Smooth muscle cell (in vitro differentiated cells): Measurements from ENCODE around the gene MEIOB. TPM values are rescaled to one million over a fixed set of nuclear protein-coding genes. Genes with fewer than 3 reads are reported as not detected.

Experiments
- DNase-seq: peaks from one replicate; lab custom pipeline; 2025; ENCODE audit not compliant: unreplicated experiment; lab: John Stamatoyannopoulos, UW
- H2AFZ ChIP-seq: fragments of 200-600 bp; sonication (generic); 2 replicates; pipeline ENCODE4 v1.6.0; 2016; ENCODE audit warnings: antibody characterized with exemption, low read depth, mild to moderate bottlenecking
- H3F3A ChIP-seq: fragments of 200-600 bp; sonication (generic); 2 replicates; pipeline ENCODE4 v1.6.0; 2017; ENCODE audit warnings: antibody characterized with exemption, low read depth
- H3K27ac ChIP-seq: fragments of 200-600 bp; sonication (generic); 2 replicates; pipeline ENCODE4 v1.5.1; 2016; ENCODE audit warnings: low read depth, mild to moderate bottlenecking
- H3K27me3 ChIP-seq: fragments of 200-600 bp; sonication (generic); 2 replicates; pipeline ENCODE4 v1.6.1; 2016; ENCODE audit warnings: low read depth, mild to moderate bottlenecking
- H3K36me3 ChIP-seq: fragments of 200-600 bp; sonication (generic); 2 replicates; pipeline ENCODE4 v1.5.1; 2016; ENCODE audit warnings: low read depth
- H3K4me1 ChIP-seq: fragments of 200-600 bp; sonication (generic); 2 replicates; pipeline ENCODE4 v1.5.1; 2016; ENCODE audit warnings: low read depth
- H3K4me2 ChIP-seq: fragments of 200-600 bp; sonication (generic); 2 replicates; pipeline ENCODE4 v1.6.0; 2016; ENCODE audit warnings: mild to moderate bottlenecking
- H3K4me3 ChIP-seq: fragments of 200-600 bp; sonication (generic); 2 replicates; pipeline ENCODE4 v1.5.1; 2016; ENCODE audit warnings: mild to moderate bottlenecking
- H3K79me2 ChIP-seq: fragments of 200-600 bp; sonication (generic); 2 replicates; pipeline ENCODE4 v1.6.0; 2016; ENCODE audit warnings: low read depth, mild to moderate bottlenecking
- H3K9ac ChIP-seq: fragments of 200-600 bp; sonication (generic); 2 replicates; pipeline ENCODE4 v1.6.0; 2016; ENCODE audit warnings: low read depth
- H3K9me3 ChIP-seq: fragments of 200-600 bp; sonication (generic); replicated peaks from 2 replicates; pipeline ENCODE4 v1.5.1; 2016; ENCODE audit warnings: low read depth
- H4K20me1 ChIP-seq: fragments of 200-600 bp; sonication (generic); 2 replicates; pipeline ENCODE4 v1.6.0; 2016; ENCODE audit warnings: low read depth
- CTCF ChIP-seq: fragments of 200-600 bp; sonication (generic); IDR thresholded peaks from 2 replicates; pipeline ENCODE4 v1.5.1; 2017; ENCODE audit warnings: borderline replicate concordance, mild to moderate bottlenecking, antibody characterized with exemption; ENCODE audit not compliant: insufficient read depth, poor library complexity, severe bottlenecking
- WGBS: methylation state at CpG from one replicate; pipeline ENCODE4 v1.1.7; 2016; ENCODE audit warnings: low lambda C conversion rate; 5-methylcytosine and 5-hydroxymethylcytosine counted together
- polyA plus RNA-seq: library from polyadenylated mRNA; unstranded; fragments of >200 nt; fragmentation: Nextera tagmentation; extraction: Ambion mirVana; gene quantifications from 2 replicates; pipeline ENCODE4 v1.2.1, GENCODE V29; 2016
- total RNA-seq: library from RNA; depleted of rRNA; stranded (reverse); fragments of >200 nt; gene quantifications from 2 replicates; pipeline ENCODE4 v1.2.3, GENCODE V29; 2014

MEIOB gene
- total and polyA plus RNA-seq, 2 experiments from 2014 or later = 0.18 to 1.7 TPM

GRCh38 chr16:1785846-1786170 lies 86.2 kb downstream of the MEIOB start:
- no peak overlapping the region for H3K27ac ChIP-seq
- H4K20me1 ChIP-seq = peaks cover 52% of the 10 kb centered on the region
- DNase-seq = no peak
- TF ChIP-seq CTCF = no peak
- peaks cover 4% of the 10 kb centered on the region for H3K4me1 ChIP-seq
- no peak overlapping the region for H2AFZ ChIP-seq
- H3K4me3 ChIP-seq = no peak overlapping the region
- peaks cover 43% of the 10 kb centered on the region for H3K79me2 ChIP-seq
- no peaks in the 10 kb centered on the region for H3K9me3 ChIP-seq
- no peak overlapping the region for H3K9ac ChIP-seq
- H3K27me3 ChIP-seq = no peaks in the 10 kb centered on the region
- no peaks in the 10 kb centered on the region for H3K36me3 ChIP-seq
- H3K4me2 ChIP-seq = no peak overlapping the region
- WGBS = 100% methylated on average over 13 of the region's 14 CpGs
- H3F3A ChIP-seq = peaks cover 5% of the 10 kb centered on the region

DNA sequence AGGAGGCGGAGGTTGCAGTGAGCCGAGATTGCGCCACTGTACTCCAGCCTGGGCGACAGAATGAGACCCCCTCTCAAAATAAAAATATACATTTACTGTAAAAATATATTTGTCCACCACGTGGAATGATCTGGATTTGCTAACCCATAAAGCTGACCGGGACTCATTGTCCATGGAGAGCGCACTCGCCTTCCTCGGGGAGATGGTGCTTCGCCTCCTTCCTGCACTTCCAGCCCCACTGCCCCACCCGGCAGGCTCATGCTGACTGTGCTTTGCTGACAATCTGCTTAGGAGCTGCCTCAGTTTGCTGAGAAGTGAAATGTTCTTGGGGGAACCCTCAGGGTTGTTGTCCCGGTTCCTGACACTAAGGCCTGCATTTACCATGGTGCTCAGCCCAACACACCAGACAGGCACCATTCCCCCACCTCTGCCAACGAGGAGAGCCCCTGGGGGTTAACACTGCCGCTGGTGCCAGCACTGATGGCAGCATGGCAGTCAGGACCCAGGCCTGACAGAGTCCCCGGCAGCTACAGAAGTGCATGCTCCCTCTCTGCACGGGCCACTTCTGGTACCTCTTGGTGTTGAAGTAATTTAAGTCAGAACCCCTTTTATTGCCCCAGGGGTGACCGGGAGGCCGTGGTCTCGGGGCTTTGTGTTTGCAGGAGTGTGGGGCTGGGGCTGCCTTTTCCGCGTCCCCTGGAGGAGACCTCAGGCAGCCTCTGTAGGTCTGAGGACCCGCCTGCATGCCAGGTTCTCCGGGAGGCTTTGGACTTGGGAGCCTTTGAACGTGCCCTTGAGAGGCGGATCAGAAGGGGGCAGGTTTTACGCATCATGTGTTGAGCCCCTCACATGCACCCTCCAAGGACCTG lies 86.8 kb downstream of the MEIOB start:
- Histone ChIP-seq H2AFZ (no peak overlapping the region), H3F3A (peaks cover 7% of the 10 kb centered on the region), H3K27ac (no peak overlapping the region), H3K9ac (no peak overlapping the region), H3K79me2 (peaks cover 45% of the 10 kb centered on the region), H3K4me3 (no peak overlapping the region), H3K27me3 (no peaks in the 10 kb centered on the region), H3K36me3 (no peaks in the 10 kb centered on the region), H3K4me2 (no peak overlapping the region), H3K4me1 (peaks cover 4% of the 10 kb centered on the region), H3K9me3 (no peaks in the 10 kb centered on the region), H4K20me1 (peaks cover 56% of the 10 kb centered on the region)
- WGBS = 94% methylated on average over 26 of the region's 26 CpGs
- TF ChIP-seq CTCF = no peak
- no peak for DNase-seq

Other genes starting within 250 kb of the MEIOB start
- 28.6 and 33.4 TPM in 2 replicates for gene JPT2, start 193.9 kb downstream of the MEIOB start, total RNA-seq
- gene JPT2, start 193.9 kb downstream of the MEIOB start, polyA plus RNA-seq = 7.2 and 11.2 TPM in 2 replicates
- 36.2 and 43.6 TPM in 2 replicates for gene MAPK8IP3, start 166.0 kb downstream of the MEIOB start, total RNA-seq
- gene MAPK8IP3, start 166.0 kb downstream of the MEIOB start, polyA plus RNA-seq = 47.8 and 69.2 TPM in 2 replicates
- 38.0 and 56.7 TPM in 2 replicates for gene NME3, start 100.6 kb downstream of the MEIOB start, total RNA-seq
- gene NME3, start 100.6 kb downstream of the MEIOB start, polyA plus RNA-seq = 85.4 and 94.3 TPM in 2 replicates
- 3.6 and 4.4 TPM in 2 replicates for gene EME2, start 99.4 kb downstream of the MEIOB start, total RNA-seq
- 3.8 and 7.6 TPM in 2 replicates for gene EME2, start 99.4 kb downstream of the MEIOB start, polyA plus RNA-seq
- 56.7 and 62.9 TPM in 2 replicates for gene MRPS34, start 99.0 kb downstream of the MEIOB start, total RNA-seq
- gene MRPS34, start 99.0 kb downstream of the MEIOB start, polyA plus RNA-seq = 111 and 122 TPM in 2 replicates
- 23.0 and 25.1 TPM in 2 replicates for gene SPSB3, start 89.6 kb downstream of the MEIOB start, total RNA-seq
- gene SPSB3, start 89.6 kb downstream of the MEIOB start, polyA plus RNA-seq = 49.8 and 60.3 TPM in 2 replicates
- 32.9 and 48.0 TPM in 2 replicates for gene NUBP2, start 89.2 kb downstream of the MEIOB start, total RNA-seq
- gene NUBP2, start 89.2 kb downstream of the MEIOB start, polyA plus RNA-seq = 80.8 and 86.7 TPM in 2 replicates
- 0.58 TPM in 1 of 2 replicates, not detected in the other for gene IGFALS, start 78.5 kb downstream of the MEIOB start, total RNA-seq
- gene IGFALS, start 78.5 kb downstream of the MEIOB start, polyA plus RNA-seq = 0.45 TPM in 1 of 2 replicates, not detected in the other
- 20.7 and 20.9 TPM in 2 replicates for gene HAGH, start 45.3 kb downstream of the MEIOB start, total RNA-seq
- 42.6 and 43.0 TPM in 2 replicates for gene HAGH, start 45.3 kb downstream of the MEIOB start, polyA plus RNA-seq
- 25.0 and 32.4 TPM in 2 replicates for gene FAHD1, start 45.0 kb downstream of the MEIOB start, total RNA-seq
- 32.4 and 32.8 TPM in 2 replicates for gene FAHD1, start 45.0 kb downstream of the MEIOB start, polyA plus RNA-seq
- gene HS3ST6, start 46.3 kb upstream of the MEIOB start, total RNA-seq = not detected in 2 replicates
- gene HS3ST6, start 46.3 kb upstream of the MEIOB start, polyA plus RNA-seq = not detected in 2 replicates
- 9.4 and 9.9 TPM in 2 replicates for gene MSRB1, start 71.0 kb upstream of the MEIOB start, total RNA-seq
- gene MSRB1, start 71.0 kb upstream of the MEIOB start, polyA plus RNA-seq = 21.8 TPM in 2 replicates
- not detected in 2 replicates for gene RPL3L, start 82.5 kb upstream of the MEIOB start, total RNA-seq
- gene RPL3L, start 82.5 kb upstream of the MEIOB start, polyA plus RNA-seq = 0.21 TPM in 1 of 2 replicates, not detected in the other
- gene NDUFB10, start 87.4 kb upstream of the MEIOB start, total RNA-seq = 125 and 176 TPM in 2 replicates
- 278 and 295 TPM in 2 replicates for gene NDUFB10, start 87.4 kb upstream of the MEIOB start, polyA plus RNA-seq
- 2,263 and 2,576 TPM in 2 replicates for gene RPS2, start 92.7 kb upstream of the MEIOB start, total RNA-seq
- 2,041 and 2,061 TPM in 2 replicates for gene RPS2, start 92.7 kb upstream of the MEIOB start, polyA plus RNA-seq
- gene RNF151, start 94.7 kb upstream of the MEIOB start, total RNA-seq = not detected in 2 replicates
- gene RNF151, start 94.7 kb upstream of the MEIOB start, polyA plus RNA-seq = not detected in 2 replicates
- 25.8 and 28.5 TPM in 2 replicates for gene TBL3, start 99.9 kb upstream of the MEIOB start, total RNA-seq
- 62.0 and 81.7 TPM in 2 replicates for gene TBL3, start 99.9 kb upstream of the MEIOB start, polyA plus RNA-seq
- 0.13 TPM in 1 of 2 replicates, not detected in the other for gene NOXO1, start 109.3 kb upstream of the MEIOB start, total RNA-seq
- gene NOXO1, start 109.3 kb upstream of the MEIOB start, polyA plus RNA-seq = 0.35 and 1.7 TPM in 2 replicates
- gene GFER, start 112.0 kb upstream of the MEIOB start, total RNA-seq = 12.1 and 15.1 TPM in 2 replicates
- 33.5 and 41.2 TPM in 2 replicates for gene GFER, start 112.0 kb upstream of the MEIOB start, polyA plus RNA-seq
- 3.0 and 4.4 TPM in 2 replicates for gene SYNGR3, start 117.8 kb upstream of the MEIOB start, total RNA-seq
- 8.7 and 16.8 TPM in 2 replicates for gene SYNGR3, start 117.8 kb upstream of the MEIOB start, polyA plus RNA-seq
- gene ZNF598, start 137.7 kb upstream of the MEIOB start, total RNA-seq = 23.2 and 27.2 TPM in 2 replicates
- gene ZNF598, start 137.7 kb upstream of the MEIOB start, polyA plus RNA-seq = 27.9 and 32.7 TPM in 2 replicates
- 13.1 and 30.9 TPM in 2 replicates for gene NPW, start 147.6 kb upstream of the MEIOB start, total RNA-seq
- 185 and 193 TPM in 2 replicates for gene NPW, start 147.6 kb upstream of the MEIOB start, polyA plus RNA-seq
- gene NHERF2, start 154.7 kb upstream of the MEIOB start, total RNA-seq = 14.4 and 21.8 TPM in 2 replicates
- gene NHERF2, start 154.7 kb upstream of the MEIOB start, polyA plus RNA-seq = 40.2 and 56.8 TPM in 2 replicates
- gene NTHL1, start 175.7 kb upstream of the MEIOB start, total RNA-seq = 14.6 and 23.8 TPM in 2 replicates
- gene NTHL1, start 175.7 kb upstream of the MEIOB start, polyA plus RNA-seq = 36.5 and 39.3 TPM in 2 replicates
- gene TSC2, start 175.8 kb upstream of the MEIOB start, total RNA-seq = 29.7 and 64.5 TPM in 2 replicates
- gene TSC2, start 175.8 kb upstream of the MEIOB start, polyA plus RNA-seq = 74.7 and 110 TPM in 2 replicates